Upper lobe of left lung (tissue), 6 donors: ENCODE data around the gene DPYD. TPM values are rescaled to one million over a fixed set of nuclear protein-coding genes. Genes with fewer than 3 reads are reported as not detected.

Experiments
- ATAC-seq, 2 donors: fragments of 200-7000 bp; cut with Tn5 transposase; one replicate each; pipeline ENCODE4 v1.9.1; 2022; ENCODE audit warnings: mild to moderate bottlenecking in 2 of 2, moderate library complexity in 2 of 2; ENCODE audit not compliant: low FRiP score in 2 of 2
- DNase-seq, 2 donors: peaks; one replicate each; pipeline ENCODE4 v3.0.0-alpha.2; 2019 to 2020
- H3K27ac ChIP-seq, 4 donors: fragments of 200-600 bp; sonication (generic); one replicate each; pipeline ENCODE4 v1.5.1; 2016 to 2019
- H3K27me3 ChIP-seq, 4 donors: fragments of 200-600 bp; sonication (generic); one replicate each; pipeline ENCODE4 v1.5.1; 2017 to 2019
- H3K36me3 ChIP-seq, 4 donors: fragments of 200-600 bp; sonication (generic); one replicate each; pipeline ENCODE4 v1.5.1; 2016 to 2019
- H3K4me1 ChIP-seq, 4 donors: fragments of 200-600 bp; sonication (generic); one replicate each; pipeline ENCODE4 v1.5.1; 2018 to 2019
- H3K4me3 ChIP-seq, 4 donors: fragments of 200-600 bp; sonication (generic); one replicate each; pipeline ENCODE4 v1.5.1; 2017 to 2019; ENCODE audit warnings: mild to moderate bottlenecking in 2 of 4, moderate library complexity in 1 of 4
- H3K9me3 ChIP-seq, 4 donors: fragments of 200-600 bp; sonication (generic); one replicate each; pipeline ENCODE4 v1.5.1; 2018 to 2019
- EP300 ChIP-seq, 4 donors: sonication (generic); formaldehyde crosslinking; IDR thresholded peaks; one replicate each; pipeline ENCODE4 v1.5.1; 2017; ENCODE audit warnings: antibody characterized with exemption in 4 of 4, control low read depth in 2 of 4
- POLR2A ChIP-seq, 4 donors: fragments of 450-650 bp; IDR thresholded peaks; one replicate each; pipeline ENCODE4 v1.5.1; 2016 to 2017; ENCODE audit warnings: antibody characterized with exemption in 4 of 4, mild to moderate bottlenecking in 2 of 4
- POLR2AphosphoS5 ChIP-seq, 2 donors: sonication (generic); formaldehyde crosslinking; IDR thresholded peaks; one replicate each; pipeline ENCODE4 v1.5.1; 2017; ENCODE audit warnings: antibody characterized with exemption in 2 of 2
- WGBS, 2 donors: methylation state at CpG; one replicate each; pipeline ENCODE4 v1.1.5; 2017 to 2018; 5-methylcytosine and 5-hydroxymethylcytosine counted together
- total RNA-seq, 6 donors: library from RNA; depleted of rRNA in 4 of 6; stranded (reverse); fragments of >200 nt in 4 of 6; gene quantifications; one replicate each; pipeline versions ENCODE4 v1.1.0 to v1.2.1, GENCODE V29; 2016 to 2021
- TF ChIP-seq, protein P1 (sequence below), 6 experiments: fragments of 450-650 bp in 4 of 6; fragments of 200-600 bp in 2 of 6; sonication (generic) in 2 of 6; IDR thresholded peaks; one replicate each; pipeline ENCODE4 v1.5.1; 2016 to 2019; ENCODE audit warnings: antibody characterized with exemption in 6 of 6
- donor health status: DM: no; HTN: no; CAD: no; lungs with moderate emphysema.
- donor health status: DM: no; HTN: yes; CAD: no; lungs with severe emphysema.

DPYD gene
- total RNA-seq, 6 donors from 2014 or later: 60.9 to 106 (median 79.7) TPM

DNA sequence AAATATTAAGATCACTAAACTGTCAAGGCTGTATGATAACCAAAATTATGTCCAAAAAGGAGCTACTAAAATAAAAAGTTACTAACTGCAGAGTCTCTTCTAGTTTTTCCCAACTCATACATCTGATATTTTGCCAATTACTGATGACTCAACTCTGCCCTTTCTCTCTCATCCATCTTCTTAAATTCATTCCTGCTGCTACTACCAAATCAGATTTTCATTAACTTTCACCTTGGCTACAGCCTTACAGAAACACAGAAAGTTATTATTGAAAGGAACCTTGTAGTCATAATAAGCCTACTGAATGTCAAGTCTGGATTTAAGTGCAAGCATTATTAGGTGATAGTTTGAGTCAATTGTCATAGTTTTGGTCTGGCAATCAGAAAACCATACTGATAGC lies 273.1 kb downstream of the DPYD start:
- TF ChIP-seq EP300 (IDR thresholded peaks at IDR 0.05) (no peak), POLR2A (IDR thresholded peaks at IDR 0.05) (no peak), POLR2AphosphoS5 (IDR thresholded peaks at IDR 0.05) (no peak)
- TF ChIP-seq, protein P1, sequence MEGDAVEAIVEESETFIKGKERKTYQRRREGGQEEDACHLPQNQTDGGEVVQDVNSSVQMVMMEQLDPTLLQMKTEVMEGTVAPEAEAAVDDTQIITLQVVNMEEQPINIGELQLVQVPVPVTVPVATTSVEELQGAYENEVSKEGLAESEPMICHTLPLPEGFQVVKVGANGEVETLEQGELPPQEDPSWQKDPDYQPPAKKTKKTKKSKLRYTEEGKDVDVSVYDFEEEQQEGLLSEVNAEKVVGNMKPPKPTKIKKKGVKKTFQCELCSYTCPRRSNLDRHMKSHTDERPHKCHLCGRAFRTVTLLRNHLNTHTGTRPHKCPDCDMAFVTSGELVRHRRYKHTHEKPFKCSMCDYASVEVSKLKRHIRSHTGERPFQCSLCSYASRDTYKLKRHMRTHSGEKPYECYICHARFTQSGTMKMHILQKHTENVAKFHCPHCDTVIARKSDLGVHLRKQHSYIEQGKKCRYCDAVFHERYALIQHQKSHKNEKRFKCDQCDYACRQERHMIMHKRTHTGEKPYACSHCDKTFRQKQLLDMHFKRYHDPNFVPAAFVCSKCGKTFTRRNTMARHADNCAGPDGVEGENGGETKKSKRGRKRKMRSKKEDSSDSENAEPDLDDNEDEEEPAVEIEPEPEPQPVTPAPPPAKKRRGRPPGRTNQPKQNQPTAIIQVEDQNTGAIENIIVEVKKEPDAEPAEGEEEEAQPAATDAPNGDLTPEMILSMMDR (IDR thresholded peaks at IDR 0.05): no peak
- H3K4me3 ChIP-seq: no peak overlapping the region
- ATAC-seq (no peak), DNase-seq (no peak)
- no peaks in the 10 kb centered on the region for H3K27me3 ChIP-seq
- no peak overlapping the region for H3K27ac ChIP-seq
- H3K36me3 ChIP-seq: no peaks in the 10 kb centered on the region
- no peaks in the 10 kb centered on the region for H3K4me1 ChIP-seq
- H3K9me3 ChIP-seq: peaks cover 0 to 8% (median 2%) of the 10 kb centered on the region in 4 donors

- no peaks in the 10 kb centered on the region for H3K4me1 ChIP-seq
- DNase-seq: no peak
- no peaks in the 10 kb centered on the region for H3K27me3 ChIP-seq
- H3K9me3 ChIP-seq: peaks cover 0 to 8% (median 2%) of the 10 kb centered on the region in 4 donors
- H3K4me3 ChIP-seq: no peak overlapping the region
- no peak overlapping the region for H3K27ac ChIP-seq
- no peaks in the 10 kb centered on the region for H3K36me3 ChIP-seq
- TF ChIP-seq, protein P1 (IDR thresholded peaks at IDR 0.05): no peak
- TF ChIP-seq EP300 (IDR thresholded peaks at IDR 0.05) (no peak), POLR2A (IDR thresholded peaks at IDR 0.05) (no peak), POLR2AphosphoS5 (IDR thresholded peaks at IDR 0.05) (no peak)
- WGBS, 2 donors: 92 to 96% methylated on average over 1 of the region's 1 CpG
- ATAC-seq: no peak
Observed at GRCh38 chr1:97646071-97646470, 274.8 kb downstream of the DPYD start.

DNA sequence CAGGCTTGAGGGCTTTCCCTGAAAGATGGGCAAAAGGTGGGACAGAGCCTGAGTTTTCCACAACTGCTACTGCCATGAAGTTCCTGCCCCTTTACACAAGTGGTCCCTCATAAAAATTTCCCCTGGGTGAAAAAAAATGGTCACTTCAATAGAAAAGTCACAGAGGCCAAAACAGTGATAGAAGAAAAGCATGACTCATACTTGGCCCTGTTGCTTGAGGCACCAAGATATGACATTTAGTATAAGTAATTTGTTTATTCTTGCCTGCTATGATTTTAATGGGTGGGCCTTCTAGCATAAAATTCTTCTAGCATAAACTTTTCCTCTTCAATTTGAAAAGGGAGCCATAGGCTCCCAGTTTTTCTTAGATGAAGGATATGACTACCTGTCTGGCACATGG lies 280.2 kb downstream of the DPYD start:
- DNase-seq: no peak
- Histone ChIP-seq H3K9me3 (peaks cover 0 to 1% (median 0%) of the 10 kb centered on the region in 4 donors), H3K27me3 (no peaks in the 10 kb centered on the region), H3K27ac (no peak overlapping the region), H3K4me1 (no peaks in the 10 kb centered on the region), H3K36me3 (no peaks in the 10 kb centered on the region), H3K4me3 (no peak overlapping the region)
- TF ChIP-seq, protein P1 (IDR thresholded peaks at IDR 0.05): no peak
- TF ChIP-seq POLR2AphosphoS5 (IDR thresholded peaks at IDR 0.05): no peak
- TF ChIP-seq POLR2A (IDR thresholded peaks at IDR 0.05): no peak
- no peak for TF ChIP-seq EP300 (IDR thresholded peaks at IDR 0.05)
- ATAC-seq: no peak

DNA sequence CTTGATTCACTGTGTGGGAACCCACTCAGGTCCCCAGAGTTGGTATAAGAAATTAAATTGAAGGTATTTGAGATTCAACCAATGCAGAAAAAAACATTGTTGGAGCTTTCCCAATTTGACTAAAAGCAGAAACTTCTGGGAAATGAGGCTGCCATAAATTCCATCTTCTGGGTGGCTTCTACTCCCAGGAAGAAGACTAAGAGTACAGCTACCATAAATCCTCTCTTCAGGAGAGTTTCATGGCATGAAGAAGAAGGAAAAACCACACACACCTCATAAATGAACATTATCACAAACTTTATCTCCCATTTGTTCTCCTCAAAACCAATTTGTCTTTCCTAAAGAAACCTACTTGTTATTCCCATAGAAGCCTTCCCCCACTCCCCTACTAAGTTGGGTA lies 283.9 kb downstream of the DPYD start:
- Histone ChIP-seq H3K36me3 (no peaks in the 10 kb centered on the region), H3K27me3 (no peaks in the 10 kb centered on the region), H3K27ac (no peak overlapping the region), H3K4me3 (no peak overlapping the region), H3K9me3 (no peaks in the 10 kb centered on the region), H3K4me1 (peaks cover 0 to 5% (median 4%) of the 10 kb centered on the region in 4 donors)
- DNase-seq: no peak
- TF ChIP-seq EP300 (IDR thresholded peaks at IDR 0.05) (no peak), POLR2AphosphoS5 (IDR thresholded peaks at IDR 0.05) (no peak), POLR2A (IDR thresholded peaks at IDR 0.05) (no peak)
- TF ChIP-seq, protein P1 (IDR thresholded peaks at IDR 0.05): no peak
- ATAC-seq: no peak

GRCh38 chr1:97634758-97635157 lies 286.1 kb downstream of the DPYD start:
- Histone ChIP-seq H3K27me3 (no peaks in the 10 kb centered on the region), H3K36me3 (no peaks in the 10 kb centered on the region), H3K4me3 (no peak overlapping the region), H3K9me3 (no peaks in the 10 kb centered on the region), H3K4me1 (peaks cover 5 to 23% (median 10%) of the 10 kb centered on the region in 4 donors), H3K27ac (no peak overlapping the region)
- ATAC-seq (no peak), DNase-seq (no peak)
- TF ChIP-seq POLR2A (IDR thresholded peaks at IDR 0.05) (no peak), EP300 (IDR thresholded peaks at IDR 0.05) (no peak), POLR2AphosphoS5 (IDR thresholded peaks at IDR 0.05) (no peak)
- TF ChIP-seq, protein P1 (IDR thresholded peaks at IDR 0.05): no peak
- WGBS, 2 donors: 78 to 82% methylated on average over 2 of the region's 2 CpGs
